Measurements from ENCODE around the gene KRI1. TPM values are rescaled to one million over a fixed set of nuclear protein-coding genes. Genes with fewer than 3 reads are reported as not detected.
A peak's percentile ranks its signal among the peaks of the same experiment; 100 is the strongest.

The KRI1 gene
- total RNA-seq, 1 experiment from 2014 or later, result 57.4 TPM

GRCh38 chr19:10518444-10519361 lies 47.1 kb downstream of the KRI1 start:
- H3K79me1 ChIP-seq (ENCODE audit: insufficient read depth, low read depth, low read length, poor library complexity, severe bottlenecking), result no peaks in the 10 kb centered on the region
- TF ChIP-seq CTCF (conservative IDR thresholded peaks at IDR 0.05), result no peak
- no peak overlapping the region for H3K14ac ChIP-seq (ENCODE audit: insufficient read depth, low read length)
- no peak overlapping the region for H3K27ac ChIP-seq (ENCODE audit: insufficient read length, low read depth, low read length)
- H2BK15ac ChIP-seq (ENCODE audit: low read depth, low read length), result no peak overlapping the region
- peak overlapping the region; percentile 27 for H2AFZ ChIP-seq (ENCODE audit: low read length)
- no peaks in the 10 kb centered on the region; the same call in 1 of the 2 replicates for H3K4me1 ChIP-seq (ENCODE audit: insufficient read depth, low read length)
- H3K27me3 ChIP-seq (ENCODE audit: insufficient read depth, low read length), result peaks cover 2% of the 10 kb centered on the region; the same call in 1 of the 2 replicates
- no peak overlapping the region for H2BK5ac ChIP-seq (ENCODE audit: insufficient read length, low read length)
- no peak overlapping the region for H2BK20ac ChIP-seq (ENCODE audit: low read depth, low read length, poor library complexity, severe bottlenecking)
- H4K5ac ChIP-seq (ENCODE audit: insufficient read length, low read depth, low read length), result no peak overlapping the region
- H3K9me3 ChIP-seq (ENCODE audit: control insufficient read depth, low read depth, low read length), result no peaks in the 10 kb centered on the region
- no peak overlapping the region for H4K91ac ChIP-seq (ENCODE audit: insufficient read length, low read depth, low read length)
- no peaks in the 10 kb centered on the region for H3K79me2 ChIP-seq (ENCODE audit: insufficient read depth, low read length)
- H4K8ac ChIP-seq (replicated peaks; ENCODE audit: insufficient read length, low read depth, low read length), result no peak overlapping the region
- H3K27me3 Mint-ChIP-seq (ENCODE audit: low read depth), result peaks cover 20% of the 10 kb centered on the region
- H3T11ph ChIP-seq (ENCODE audit: low read length), result no peak overlapping the region
- H3K9ac ChIP-seq (ENCODE audit: extremely low read depth, insufficient read length, low read length), result no peak overlapping the region
- no peak overlapping the region for H2BK12ac ChIP-seq (ENCODE audit: insufficient read length, low read depth, low read length)
- no peak overlapping the region for H3K18ac ChIP-seq (ENCODE audit: insufficient read length, low read depth, low read length)
- H3K36me3 Mint-ChIP-seq (ENCODE audit: insufficient read depth in 1 of 3, low read depth in 3 of 3), result peaks cover 0 to 4% (median 0%) of the 10 kb centered on the region in 3 experiments; a peak in 4 of 7 replicates
- no peak overlapping the region for H2AK5ac ChIP-seq (ENCODE audit: insufficient read length, low read length)
- H2BK120ac ChIP-seq (ENCODE audit: low read depth, low read length, poor library complexity, severe bottlenecking), result no peak overlapping the region
- H3K27ac Mint-ChIP-seq, result peak overlapping the region in 1 of 3 experiments; percentile 86; a peak in 1 of 7 replicates
- no peak for DNase-seq
- no peaks in the 10 kb centered on the region; a peak in 1 of 5 replicates for H3K9me3 Mint-ChIP-seq
- H3K4me3 Mint-ChIP-seq, result peak overlapping the region; percentile 72 to 87
- peaks cover 19 to 29% of the 10 kb centered on the region in 2 experiments for H3K4me1 Mint-ChIP-seq
- no CpG with 5 or more reads among the region's 33 CpGs for WGBS (ENCODE audit: extremely low coverage, insufficient read length, low lambda C conversion rate)
- no peaks in the 10 kb centered on the region for H4K20me1 ChIP-seq (ENCODE audit: control insufficient read depth, insufficient read depth, insufficient read length)
- no peak overlapping the region for H3K23ac ChIP-seq (ENCODE audit: insufficient read length, low read depth, low read length)
- no peak overlapping the region for H3K56ac ChIP-seq (ENCODE audit: insufficient read length, low read depth, low read length)
- peaks cover 19% of the 10 kb centered on the region for H3K23me2 ChIP-seq (ENCODE audit: insufficient read length, low read depth, low read length, poor library complexity, severe bottlenecking)
- peak overlapping the region; percentile 79 for H3K4me2 ChIP-seq (ENCODE audit: insufficient read depth, insufficient read length, low read length)
- no peak overlapping the region for H3K4ac ChIP-seq (ENCODE audit: low read depth, low read length)
